Rectal smooth muscle tissue (tissue), 1 donor: ENCODE measurements around the gene EZR.

Source experiments
- H3K27ac ChIP-seq: one replicate; pipeline ENCODE4 v1.7.0; 2013; ENCODE audit warnings: low read depth, low read length, inconsistent platforms
- H3K27me3 ChIP-seq: one replicate; pipeline ENCODE4 v1.7.0; 2013; ENCODE audit warnings: low read length; ENCODE audit not compliant: control insufficient read depth, insufficient read depth
- H3K36me3 ChIP-seq: one replicate; pipeline ENCODE4 v1.7.0; 2013; ENCODE audit warnings: low read length; ENCODE audit not compliant: control insufficient read depth, insufficient read depth
- H3K4me1 ChIP-seq: one replicate; pipeline ENCODE4 v1.7.0; 2013; ENCODE audit warnings: low read length; ENCODE audit not compliant: control insufficient read depth, insufficient read depth
- H3K4me3 ChIP-seq: one replicate; pipeline ENCODE4 v1.7.0; 2013; ENCODE audit warnings: low read length
- H3K9ac ChIP-seq: one replicate; pipeline ENCODE4 v1.7.0; 2013; ENCODE audit warnings: low read length

The EZR gene

DNA sequence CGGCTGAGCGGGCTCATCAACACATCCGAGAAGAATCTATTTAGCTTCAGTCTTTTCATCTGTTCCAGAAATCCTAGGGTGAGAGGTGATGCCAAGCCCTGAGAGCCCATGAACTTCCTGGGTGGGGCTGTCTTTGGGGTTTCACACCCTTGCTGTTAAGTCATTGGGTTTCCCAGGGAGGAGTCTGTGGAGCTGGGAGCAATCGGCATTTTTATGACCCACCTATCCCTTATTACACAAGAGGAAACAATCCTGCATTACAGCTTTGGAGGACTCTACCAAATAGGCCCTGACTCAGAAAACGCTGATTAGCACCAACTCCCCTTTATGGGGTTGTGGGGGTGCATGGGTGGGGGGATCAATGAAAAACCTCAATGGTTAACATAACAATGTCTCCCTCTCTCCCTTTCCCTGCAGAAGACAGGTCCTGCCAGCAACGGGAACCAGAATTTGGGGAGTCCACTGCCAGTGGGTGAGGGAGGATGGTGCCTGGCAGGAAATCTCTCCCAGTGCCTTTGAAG, 46.3 kb downstream of the EZR start:
- Histone ChIP-seq H3K27ac (no peak overlapping the region), H3K9ac (no peak overlapping the region), H3K4me1 (no peaks in the 10 kb centered on the region), H3K4me3 (no peak overlapping the region), H3K36me3 (peaks cover 57% of the 10 kb centered on the region), H3K27me3 (no peaks in the 10 kb centered on the region)

- H3K27me3 ChIP-seq = no peaks in the 10 kb centered on the region
- peaks cover 58% of the 10 kb centered on the region for H3K36me3 ChIP-seq
- H3K9ac ChIP-seq = no peak overlapping the region
- no peak overlapping the region for H3K27ac ChIP-seq
- H3K4me1 ChIP-seq = no peaks in the 10 kb centered on the region
- H3K4me3 ChIP-seq = no peak overlapping the region
These were observed 47.0 kb downstream of the EZR start for GRCh38 chr6:158772172-158772571.

DNA sequence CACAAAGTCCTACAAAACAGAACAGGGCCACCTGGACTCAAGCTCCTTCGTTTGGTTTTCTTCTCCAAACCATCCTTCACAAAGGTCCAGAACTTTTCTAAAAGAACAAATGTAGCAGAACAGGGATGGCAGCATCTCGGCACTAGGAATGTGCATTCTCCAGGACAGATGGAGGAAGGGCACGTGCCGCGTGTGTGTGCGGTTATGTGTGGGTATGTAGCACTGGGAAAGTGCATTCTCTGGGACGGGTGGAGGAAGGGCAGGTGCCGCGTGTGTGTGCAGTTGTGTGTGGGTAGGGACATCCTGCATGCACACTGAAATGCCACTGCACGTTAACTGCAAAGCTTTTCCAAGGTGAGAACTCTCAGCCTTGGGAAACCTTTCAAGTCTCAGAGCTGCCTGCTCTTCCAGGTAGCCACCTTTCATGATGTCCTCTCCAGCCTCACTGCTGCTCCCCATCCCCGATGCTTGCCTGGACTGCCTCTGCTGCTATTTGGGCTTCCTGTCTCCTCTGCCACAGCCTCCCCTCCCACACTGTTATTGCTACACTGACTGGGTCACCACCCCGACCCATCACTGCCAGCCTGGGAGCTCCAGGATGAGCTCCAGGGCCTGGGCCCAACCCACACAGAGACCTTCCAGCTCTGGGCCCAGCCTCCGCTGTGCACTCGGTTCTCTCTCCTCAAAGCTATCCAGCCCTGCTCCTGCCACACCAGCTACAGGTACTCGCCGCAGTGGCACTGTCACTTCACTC, 47.6 kb downstream of the EZR start:
- Histone ChIP-seq H3K36me3 (peaks cover 63% of the 10 kb centered on the region), H3K27me3 (no peaks in the 10 kb centered on the region), H3K4me3 (no peak overlapping the region), H3K4me1 (no peaks in the 10 kb centered on the region), H3K9ac (no peak overlapping the region), H3K27ac (no peak overlapping the region)

GRCh38 chr6:158770533-158771330, 48.4 kb downstream of the EZR start:
- peaks cover 62% of the 10 kb centered on the region for H3K36me3 ChIP-seq
- no peak overlapping the region for H3K27ac ChIP-seq
- H3K4me1 ChIP-seq = no peaks in the 10 kb centered on the region
- H3K27me3 ChIP-seq = no peaks in the 10 kb centered on the region
- no peak overlapping the region for H3K9ac ChIP-seq
- no peak overlapping the region for H3K4me3 ChIP-seq

DNA sequence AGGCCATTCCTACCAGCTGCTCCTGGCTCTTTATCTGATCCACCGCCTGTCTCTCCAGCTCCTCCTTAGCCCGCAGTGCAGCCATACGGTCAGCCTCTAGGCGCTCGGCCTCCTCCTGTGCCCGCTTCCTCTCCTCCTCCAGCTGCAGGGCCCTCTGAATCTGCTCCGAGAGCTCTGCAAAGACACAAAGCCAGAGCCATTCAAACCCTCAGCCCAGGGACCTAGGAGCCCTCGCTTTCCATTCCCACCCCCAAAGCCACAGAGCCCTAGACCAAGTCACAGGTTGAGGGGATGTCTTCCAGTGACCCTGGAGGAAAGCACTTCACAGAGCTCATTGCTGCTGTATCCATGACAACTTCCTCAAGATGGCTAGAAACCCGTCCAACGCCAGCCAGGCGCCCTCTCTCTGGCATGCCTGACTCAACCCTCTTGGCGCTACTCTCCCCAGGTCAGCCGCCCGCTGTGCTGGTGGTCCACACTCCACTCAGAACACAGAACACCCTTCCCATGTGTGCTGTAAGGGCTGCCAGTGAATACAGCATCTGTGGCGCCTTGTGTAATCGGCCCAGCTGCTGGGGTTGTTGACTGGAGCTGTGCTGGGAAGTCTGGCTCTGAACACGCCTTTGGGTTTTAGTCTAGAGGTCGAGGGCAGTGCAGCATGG, 49.3 kb downstream of the EZR start:
- Histone ChIP-seq H3K27me3 (no peaks in the 10 kb centered on the region), H3K4me3 (no peak overlapping the region), H3K4me1 (no peaks in the 10 kb centered on the region), H3K36me3 (peaks cover 65% of the 10 kb centered on the region), H3K27ac (no peak overlapping the region), H3K9ac (no peak overlapping the region)

DNA sequence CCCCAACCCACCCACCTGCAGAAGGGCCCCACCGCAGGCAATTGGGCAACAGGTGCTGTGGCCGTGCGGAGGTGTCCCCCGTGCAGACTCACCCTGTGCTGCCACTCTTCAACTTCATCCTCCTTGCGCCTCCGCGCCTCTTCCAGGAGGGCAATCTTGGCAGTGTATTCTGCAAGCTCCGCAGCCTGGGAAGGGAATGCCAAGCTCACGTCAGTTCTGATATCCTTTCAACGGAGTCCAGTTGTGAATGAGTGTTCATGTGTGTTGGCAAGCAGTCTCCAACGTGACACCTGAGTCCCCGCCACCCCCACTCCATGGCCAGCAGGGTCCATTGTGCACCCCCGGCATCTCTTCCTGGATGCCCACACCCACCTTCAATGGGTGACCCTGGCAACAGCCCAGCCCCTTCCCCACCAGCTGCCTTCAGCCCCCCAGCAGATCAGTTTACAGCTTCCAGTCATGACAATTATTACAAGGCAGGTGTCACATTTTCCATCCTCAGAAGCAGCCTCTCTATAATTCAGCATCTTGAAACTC, 49.9 kb downstream of the EZR start:
- Histone ChIP-seq H3K9ac (no peak overlapping the region), H3K4me3 (no peak overlapping the region), H3K27me3 (no peaks in the 10 kb centered on the region), H3K4me1 (no peaks in the 10 kb centered on the region), H3K27ac (no peak overlapping the region), H3K36me3 (peaks cover 65% of the 10 kb centered on the region)

DNA sequence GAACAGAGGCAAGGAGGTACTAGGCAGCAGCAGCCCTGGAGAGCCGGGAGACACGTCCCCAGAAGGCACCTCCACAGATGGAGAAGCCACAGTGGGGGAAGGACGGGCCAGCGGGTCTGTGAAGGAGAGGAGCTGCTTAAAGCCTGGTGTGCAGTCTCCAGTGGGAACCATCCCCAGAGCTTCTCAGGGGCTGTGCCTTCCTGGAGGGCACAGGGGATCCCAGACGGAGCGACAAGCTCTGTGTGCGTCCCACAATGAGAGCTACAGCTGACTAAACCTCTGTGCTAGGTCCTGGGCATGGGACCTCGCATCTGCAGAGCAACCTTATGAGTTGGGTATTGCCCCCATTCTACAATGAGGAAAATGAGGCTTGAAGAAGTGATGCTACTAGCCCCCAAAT, 50.7 kb downstream of the EZR start:
- Histone ChIP-seq H3K9ac (no peak overlapping the region), H3K4me3 (no peak overlapping the region), H3K36me3 (peaks cover 64% of the 10 kb centered on the region), H3K4me1 (no peaks in the 10 kb centered on the region), H3K27me3 (no peaks in the 10 kb centered on the region), H3K27ac (no peak overlapping the region)

GRCh38 chr6:158767709-158768108, 51.5 kb downstream of the EZR start:
- Histone ChIP-seq H3K4me3 (no peak overlapping the region), H3K27me3 (no peaks in the 10 kb centered on the region), H3K27ac (no peak overlapping the region), H3K9ac (no peak overlapping the region), H3K4me1 (no peaks in the 10 kb centered on the region), H3K36me3 (peaks cover 64% of the 10 kb centered on the region)

DNA sequence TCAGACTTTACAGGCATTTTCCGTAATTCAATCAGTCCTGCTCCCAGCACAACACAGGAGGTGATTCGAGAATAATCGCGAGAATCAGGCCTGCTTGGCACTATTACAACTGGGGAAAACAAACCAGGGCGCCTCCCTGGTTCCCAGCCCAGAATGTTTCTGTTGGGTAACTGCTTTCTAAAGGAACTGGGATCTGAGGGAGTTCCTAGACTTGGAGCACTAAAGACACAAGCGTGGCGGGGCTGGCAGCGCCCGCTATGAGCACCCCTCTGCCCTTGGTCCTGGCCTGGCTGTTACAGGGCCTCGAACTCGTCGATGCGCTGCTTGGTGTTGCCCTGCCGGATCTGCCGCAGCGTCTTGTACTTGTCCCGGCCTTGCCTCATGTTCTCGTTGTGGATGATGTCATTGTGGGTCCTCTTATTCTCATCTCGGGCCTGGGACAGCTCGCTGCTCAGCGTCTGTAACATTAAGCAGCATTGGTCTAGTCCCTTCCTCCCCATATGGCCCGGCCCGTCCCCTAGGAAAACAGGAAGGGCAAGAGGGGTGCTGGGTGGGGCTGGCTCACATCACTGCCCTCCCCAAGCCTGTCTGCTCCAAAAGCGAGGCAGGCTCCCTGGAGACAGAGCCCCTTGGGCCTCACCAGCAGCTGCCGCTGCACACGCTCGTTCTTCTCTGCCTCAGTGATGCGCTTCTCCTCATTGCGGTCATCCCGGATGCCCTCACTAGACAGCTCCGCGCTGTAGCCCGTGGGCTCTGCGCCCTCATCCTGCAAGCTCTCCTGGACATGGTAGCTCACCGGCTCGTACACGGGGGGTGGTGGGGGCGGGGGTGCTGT, 52.3 kb downstream of the EZR start:
- Histone ChIP-seq H3K4me3 (no peak overlapping the region), H3K27me3 (no peaks in the 10 kb centered on the region), H3K27ac (no peak overlapping the region), H3K4me1 (no peaks in the 10 kb centered on the region), H3K36me3 (peaks cover 58% of the 10 kb centered on the region), H3K9ac (no peak overlapping the region)

GRCh38 chr6:158765499-158766068, 53.6 kb downstream of the EZR start:
- Histone ChIP-seq H3K27me3 (no peaks in the 10 kb centered on the region), H3K4me3 (no peak overlapping the region), H3K9ac (no peak overlapping the region), H3K36me3 (peaks cover 47% of the 10 kb centered on the region), H3K4me1 (no peaks in the 10 kb centered on the region), H3K27ac (no peak overlapping the region)

GRCh38 chr6:158764926-158765325, 54.2 kb downstream of the EZR start:
- H3K27me3 ChIP-seq = no peaks in the 10 kb centered on the region
- no peak overlapping the region for H3K4me3 ChIP-seq
- H3K9ac ChIP-seq = no peak overlapping the region
- no peaks in the 10 kb centered on the region for H3K4me1 ChIP-seq
- no peak overlapping the region for H3K27ac ChIP-seq
- H3K36me3 ChIP-seq = peaks cover 40% of the 10 kb centered on the region
